ENCODE data around the gene MRPS15. TPM values are rescaled to one million over a fixed set of nuclear protein-coding genes. Genes with fewer than 3 reads are reported as not detected.

MRPS15 gene
- total RNA-seq, 1 donor from 2014 or later = 70.9 TPM

- peaks cover 6% of the 10 kb centered on the region for H3K4me1 Mint-ChIP-seq (ENCODE audit: low read depth, unreplicated experiment)
- H2AFZ ChIP-seq (ENCODE audit: low read depth, low read length) = no peak overlapping the region
- H3K9me3 Mint-ChIP-seq (ENCODE audit: unreplicated experiment) = no peaks in the 10 kb centered on the region
- H3K27me3 Mint-ChIP-seq (ENCODE audit: low read depth, unreplicated experiment) = peaks cover 9% of the 10 kb centered on the region
- FAIRE-seq (no peak), DNase-seq (ENCODE audit: low read depth) (no peak)
- H3K9ac ChIP-seq (ENCODE audit: low read length) = no peak overlapping the region
- no peak overlapping the region for H3K4me2 ChIP-seq (ENCODE audit: low read length)
- H3K4me3 Mint-ChIP-seq (ENCODE audit: unreplicated experiment) = no peak overlapping the region
- H3K4me1 ChIP-seq (ENCODE audit: insufficient read depth, low read length) = no peaks in the 10 kb centered on the region
- H3K4me3 ChIP-seq (ENCODE audit: insufficient read depth, low read depth, low read length) = no peak overlapping the region
- H3K27ac ChIP-seq (ENCODE audit: low read depth, low read length) = no peak overlapping the region
- no peak for TF ChIP-seq EZH2 (IDR thresholded peaks at IDR 0.05; ENCODE audit: insufficient read depth, low read length)
- no peak for TF ChIP-seq CTCF (IDR thresholded peaks at IDR 0.05; ENCODE audit: insufficient read depth, low read depth, low read length)
- H3K36me3 ChIP-seq (ENCODE audit: insufficient read depth, low read length) = no peaks in the 10 kb centered on the region
- no peak overlapping the region for H3K27ac Mint-ChIP-seq (ENCODE audit: unreplicated experiment)
- no peaks in the 10 kb centered on the region for H3K9me3 ChIP-seq (ENCODE audit: insufficient read depth, low read depth, low read length)
- H3K27me3 ChIP-seq (ENCODE audit: insufficient read depth, low read length) = peaks cover 9% of the 10 kb centered on the region
- H3K79me2 ChIP-seq (ENCODE audit: insufficient read depth, low read length) = no peaks in the 10 kb centered on the region
- H3K36me3 Mint-ChIP-seq (ENCODE audit: low read depth, unreplicated experiment) = no peaks in the 10 kb centered on the region
- H4K20me1 ChIP-seq (ENCODE audit: insufficient read depth, low read length) = no peaks in the 10 kb centered on the region
Observed at GRCh38 chr1:36486439-36487335, 22.5 kb upstream of the MRPS15 start.

- no peak for FAIRE-seq
- no peaks in the 10 kb centered on the region for H3K9me3 Mint-ChIP-seq (ENCODE audit: unreplicated experiment)
Observed at GRCh38 chr1:36486093-36486438, 21.9 kb upstream of the MRPS15 start.

More at GRCh38 chr1:36486093-36486438, 21.9 kb upstream of the MRPS15 start:
- DNase-seq (ENCODE audit: low read depth) = no peak
- Mint-ChIP-seq H3K27me3 (ENCODE audit: low read depth, unreplicated experiment) (peaks cover 10% of the 10 kb centered on the region), H3K36me3 (ENCODE audit: low read depth, unreplicated experiment) (no peaks in the 10 kb centered on the region), H3K4me3 (ENCODE audit: unreplicated experiment) (no peak overlapping the region), H3K27ac (ENCODE audit: unreplicated experiment) (no peak overlapping the region), H3K4me1 (ENCODE audit: low read depth, unreplicated experiment) (peaks cover 7% of the 10 kb centered on the region)
- H3K27ac ChIP-seq (ENCODE audit: low read depth, low read length) = no peak overlapping the region
- H2AFZ ChIP-seq (ENCODE audit: low read depth, low read length) = no peak overlapping the region
- H3K4me1 ChIP-seq (ENCODE audit: insufficient read depth, low read length) = no peaks in the 10 kb centered on the region
- no peak overlapping the region for H3K4me3 ChIP-seq (ENCODE audit: insufficient read depth, low read depth, low read length)
- H4K20me1 ChIP-seq (ENCODE audit: insufficient read depth, low read length) = no peaks in the 10 kb centered on the region
- no peak overlapping the region for H3K4me2 ChIP-seq (ENCODE audit: low read length)
- H3K9me3 ChIP-seq (ENCODE audit: insufficient read depth, low read depth, low read length) = no peaks in the 10 kb centered on the region
- no peak overlapping the region for H3K9ac ChIP-seq (ENCODE audit: low read length)
- H3K27me3 ChIP-seq (ENCODE audit: insufficient read depth, low read length) = peaks cover 13% of the 10 kb centered on the region
- no peaks in the 10 kb centered on the region for H3K79me2 ChIP-seq (ENCODE audit: insufficient read depth, low read length)
- TF ChIP-seq EZH2 (IDR thresholded peaks at IDR 0.05; ENCODE audit: insufficient read depth, low read length) = no peak
- TF ChIP-seq CTCF (IDR thresholded peaks at IDR 0.05; ENCODE audit: insufficient read depth, low read depth, low read length) = no peak
- H3K36me3 ChIP-seq (ENCODE audit: insufficient read depth, low read length) = no peaks in the 10 kb centered on the region
